Right lobe of liver (tissue), 6 donors: Measurements from ENCODE around the gene ADIRF. TPM values are rescaled to one million over a fixed set of nuclear protein-coding genes. Genes with fewer than 3 reads are reported as not detected.

ENCODE experiments used
- ATAC-seq, 4 donors: fragments of 200-7000 bp; cut with Tn5 transposase; one replicate each; pipeline ENCODE4 v1.9.1; 2020; ENCODE audit warnings: mild to moderate bottlenecking in 4 of 4, moderate library complexity in 4 of 4
- DNase-seq, 3 donors: peaks; one replicate each; pipeline ENCODE4 v3.0.0-alpha.2; 2020
- H3K27ac ChIP-seq, 3 donors: fragments of 200-600 bp; one replicate each; pipeline ENCODE4 v1.8.0; 2022
- H3K27me3 ChIP-seq, 2 donors: fragments of 200-600 bp; one replicate each; pipeline ENCODE4 v1.8.0; 2022
- H3K36me3 ChIP-seq, 4 donors: fragments of 200-600 bp; sonication (generic) in 1 of 4; one replicate each; pipeline versions ENCODE4 v1.5.1 to v1.8.0; 2017 to 2022; ENCODE audit warnings: control low read depth in 1 of 4
- H3K4me1 ChIP-seq, 4 donors: fragments of 200-600 bp; sonication (generic) in 1 of 4; one replicate each; pipeline versions ENCODE4 v1.5.1 to v1.8.0; 2017 to 2022; ENCODE audit warnings: control low read depth in 1 of 4
- H3K4me3 ChIP-seq, 3 donors: fragments of 200-600 bp; one replicate each; pipeline ENCODE4 v1.8.0; 2022
- H3K9me3 ChIP-seq, 4 donors: fragments of 200-600 bp; sonication (generic) in 1 of 4; one replicate each; pipeline versions ENCODE4 v1.5.1 to v1.8.0; 2017 to 2022; ENCODE audit warnings: control low read depth in 1 of 4
- POLR2A ChIP-seq: fragments of 450-650 bp; IDR thresholded peaks from one replicate; pipeline ENCODE4 v1.6.1; 2017; ENCODE audit warnings: antibody characterized with exemption, mild to moderate bottlenecking
- WGBS: methylation state at CpG from one replicate; pipeline ENCODE4 v1.1.6; 2018; ENCODE audit warnings: low coverage, low lambda C conversion rate; ENCODE audit not compliant: insufficient coverage; ENCODE audit errors: missing lambda C conversion rate; 5-methylcytosine and 5-hydroxymethylcytosine counted together
- intact Hi-C, 2 donors: fragments of 100-400 bp; cut with DNase I; formaldehyde crosslinking; loops; one replicate each; pipeline versions ENCODE4 v1.11.2 to v1.14.1; 2022
- total RNA-seq, 6 experiments: library from RNA; depleted of rRNA in 2 of 6; stranded (reverse); fragments of >200 nt in 2 of 6; fragmentation: NEBNext Ultra II Directional in 3 of 6; extraction: Animal tissue kit (Norgen Biotek cat#: 25700) in 3 of 6; gene quantifications; one replicate each; pipeline versions ENCODE4 v1.1.0 to v1.2.4, GENCODE V29; 2016 to 2023
- TF ChIP-seq, protein P1 (sequence below), 4 donors: fragments of 200-600 bp in 3 of 4; fragments of 450-650 bp in 1 of 4; IDR thresholded peaks; one replicate each; pipeline versions ENCODE4 v1.5.1 to v1.8.0; 2016 to 2022; ENCODE audit warnings: antibody characterized with exemption in 4 of 4, mild to moderate bottlenecking in 2 of 4
- donor health status: DM: no; HTN: yes; CAD: no.
- donor health status: DM: no; HTN: no; CAD: no.
- donor health status: DM: no; HTN: no; CAD: no.
- donor health status: DM: no; HTN: yes; CAD: no.
- donor health status: DM: no; HTN: yes; CAD: no.

Gene ADIRF
- total RNA-seq, 6 experiments from 2014 or later: 11.1 to 77.6 (median 28.6) TPM

DNA sequence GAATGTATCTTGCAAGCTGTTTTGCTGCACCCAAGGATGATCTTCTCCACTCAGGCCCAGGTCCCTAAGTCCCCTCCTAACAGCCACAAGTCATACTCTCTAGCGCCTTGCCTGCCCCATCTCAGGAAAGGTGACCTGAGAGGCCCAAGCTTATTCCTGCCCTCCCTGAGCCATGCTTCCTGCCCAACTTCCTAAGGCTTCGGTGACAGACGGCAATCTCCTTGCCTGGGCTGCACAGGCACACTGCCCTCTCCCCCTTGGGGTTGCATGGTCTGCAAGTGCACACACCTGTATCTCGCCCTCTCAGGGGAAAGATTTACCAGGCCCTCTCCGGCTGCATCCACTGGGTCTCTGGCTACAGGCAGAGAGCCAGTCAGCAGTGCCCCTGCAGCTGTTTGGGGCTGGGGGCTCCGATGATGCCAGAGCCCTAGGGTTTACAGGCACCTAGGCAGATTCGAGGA lies 771 bp upstream of the ADIRF start:
- intact Hi-C loops: no loop called here
- Histone ChIP-seq H3K4me1 (peaks cover 0 to 15% (median 0%) of the 10 kb centered on the region in 4 donors), H3K9me3 (no peaks in the 10 kb centered on the region), H3K36me3 (no peaks in the 10 kb centered on the region), H3K27ac (no peak overlapping the region), H3K4me3 (no peak overlapping the region), H3K27me3 (no peaks in the 10 kb centered on the region)
- TF ChIP-seq, protein P1, sequence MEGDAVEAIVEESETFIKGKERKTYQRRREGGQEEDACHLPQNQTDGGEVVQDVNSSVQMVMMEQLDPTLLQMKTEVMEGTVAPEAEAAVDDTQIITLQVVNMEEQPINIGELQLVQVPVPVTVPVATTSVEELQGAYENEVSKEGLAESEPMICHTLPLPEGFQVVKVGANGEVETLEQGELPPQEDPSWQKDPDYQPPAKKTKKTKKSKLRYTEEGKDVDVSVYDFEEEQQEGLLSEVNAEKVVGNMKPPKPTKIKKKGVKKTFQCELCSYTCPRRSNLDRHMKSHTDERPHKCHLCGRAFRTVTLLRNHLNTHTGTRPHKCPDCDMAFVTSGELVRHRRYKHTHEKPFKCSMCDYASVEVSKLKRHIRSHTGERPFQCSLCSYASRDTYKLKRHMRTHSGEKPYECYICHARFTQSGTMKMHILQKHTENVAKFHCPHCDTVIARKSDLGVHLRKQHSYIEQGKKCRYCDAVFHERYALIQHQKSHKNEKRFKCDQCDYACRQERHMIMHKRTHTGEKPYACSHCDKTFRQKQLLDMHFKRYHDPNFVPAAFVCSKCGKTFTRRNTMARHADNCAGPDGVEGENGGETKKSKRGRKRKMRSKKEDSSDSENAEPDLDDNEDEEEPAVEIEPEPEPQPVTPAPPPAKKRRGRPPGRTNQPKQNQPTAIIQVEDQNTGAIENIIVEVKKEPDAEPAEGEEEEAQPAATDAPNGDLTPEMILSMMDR (IDR thresholded peaks at IDR 0.05): no peak
- TF ChIP-seq POLR2A: no peak
- DNase-seq: peak in 2 of 3 donors; percentile 29 to 44
- 83% methylated on average over 5 of the region's 7 CpGs for WGBS
- no peak for ATAC-seq

- peaks cover 0 to 15% (median 0%) of the 10 kb centered on the region in 4 donors for H3K4me1 ChIP-seq
- peak in 1 of 3 donors; percentile 21 for DNase-seq
Observed at GRCh38 chr10:86968994-86969355, 693 bp downstream of the ADIRF start.

DNA sequence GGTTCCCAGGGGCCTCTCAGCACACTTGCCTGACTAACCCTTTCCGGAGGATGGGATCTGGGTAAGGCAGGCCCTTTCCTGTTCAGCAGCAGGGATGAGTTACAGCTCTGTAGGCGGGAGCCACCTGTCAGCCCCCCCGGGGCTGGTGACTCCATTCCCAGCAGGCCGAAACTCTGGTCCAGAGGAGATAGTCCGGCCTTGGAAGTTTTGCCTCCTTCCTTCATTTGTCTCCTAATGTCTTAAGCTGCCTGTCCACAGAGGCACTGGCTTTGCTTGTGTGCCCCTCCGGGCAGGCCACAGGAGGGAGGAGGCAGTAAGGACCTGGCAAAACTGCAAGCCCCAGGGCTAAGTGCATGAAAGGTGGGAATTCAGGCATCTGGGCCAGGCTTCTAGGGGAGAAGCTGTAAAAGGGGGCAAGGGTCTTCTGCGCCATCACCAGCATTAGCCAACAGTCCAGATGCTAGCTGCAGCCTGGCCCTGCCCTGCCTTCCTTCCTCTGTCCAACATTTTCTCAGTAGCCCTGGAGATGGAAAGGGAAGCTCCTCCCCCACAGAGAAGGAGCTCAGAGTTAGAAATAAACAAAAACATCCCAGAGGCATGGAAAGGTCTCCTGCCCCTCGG lies 1.2 kb downstream of the ADIRF start:
- no peak for TF ChIP-seq POLR2A
- 82% methylated on average over 2 of the region's 8 CpGs for WGBS
- peak overlapping the region in 1 of 3 donors; percentile 63 for H3K27ac ChIP-seq
- intact Hi-C loops: no loop called here
- no peaks in the 10 kb centered on the region for H3K27me3 ChIP-seq
- H3K9me3 ChIP-seq: no peaks in the 10 kb centered on the region
- H3K4me3 ChIP-seq: peak overlapping the region in 1 of 3 donors; percentile 48
- ATAC-seq (no peak), DNase-seq (peak in 2 of 3 donors; percentile 39 to 41)
- peaks cover 0 to 15% (median 0%) of the 10 kb centered on the region in 4 donors for H3K4me1 ChIP-seq
- no peaks in the 10 kb centered on the region for H3K36me3 ChIP-seq

More at GRCh38 chr10:86968994-86969355, 693 bp downstream of the ADIRF start:
- H3K4me3 ChIP-seq: peak overlapping the region; percentile 34 to 54 (median 38)
- ATAC-seq: no peak
- H3K36me3 ChIP-seq: no peaks in the 10 kb centered on the region
- H3K27ac ChIP-seq: peak overlapping the region in 1 of 3 donors; percentile 63
- WGBS: 50% methylated on average over 2 of the region's 9 CpGs
- no peak for TF ChIP-seq POLR2A
- TF ChIP-seq, protein P1 (IDR thresholded peaks at IDR 0.05): no peak
- intact Hi-C loops: no loop called here
- no peaks in the 10 kb centered on the region for H3K9me3 ChIP-seq
- no peaks in the 10 kb centered on the region for H3K27me3 ChIP-seq

GRCh38 chr10:86970162-86970981 lies 2.1 kb downstream of the ADIRF start:
- TF ChIP-seq, protein P1 (IDR thresholded peaks at IDR 0.05): no peak
- no peak for TF ChIP-seq POLR2A
- peaks cover 0 to 15% (median 0%) of the 10 kb centered on the region in 4 donors for H3K4me1 ChIP-seq
- peak overlapping the region; percentile 58 to 74 (median 63) for H3K27ac ChIP-seq
- peak overlapping the region; percentile 30 to 48 (median 43) for H3K4me3 ChIP-seq
- H3K27me3 ChIP-seq: no peaks in the 10 kb centered on the region
- no peaks in the 10 kb centered on the region for H3K36me3 ChIP-seq
- WGBS: 73% methylated on average over 17 of the region's 30 CpGs
- intact Hi-C loops: no loop called here
- ATAC-seq: peak in 1 of 4 donors; percentile 10
- no peaks in the 10 kb centered on the region for H3K9me3 ChIP-seq
- peak in 1 of 3 donors; percentile 55 for DNase-seq

- Histone ChIP-seq H3K27ac (peak overlapping the region; percentile 58 to 74 (median 63)), H3K4me3 (peak overlapping the region; percentile 30 to 48 (median 43)), H3K4me1 (peaks cover 0 to 15% (median 0%) of the 10 kb centered on the region in 4 donors), H3K9me3 (no peaks in the 10 kb centered on the region), H3K36me3 (no peaks in the 10 kb centered on the region), H3K27me3 (no peaks in the 10 kb centered on the region)
- intact Hi-C loops: no loop called here
- TF ChIP-seq, protein P1 (IDR thresholded peaks at IDR 0.05): no peak
- peak; percentile 65 for TF ChIP-seq POLR2A
- whole genome bisulfite sequencing: 20% methylated on average over 6 of the region's 20 CpGs
- no peak for DNase-seq
- ATAC-seq: no peak
Observed at GRCh38 chr10:86970982-86971231, 2.6 kb downstream of the ADIRF start.
